Fibroblast of lung (primary cell): ENCODE results near the gene ANKH.

ENCODE experiments used
- CTCF ChIP-seq, 2 donors: IDR thresholded peaks in 1 of 2; conservative IDR thresholded peaks in 1 of 2; 1 replicate in 1 of 2; 2 replicates in 1 of 2; pipeline ENCODE4 v1.5.1; 2011 to 2012; ENCODE audit warnings: low read length in 2 of 2, control low read depth in 1 of 2, inconsistent platforms in 1 of 2, low read depth in 1 of 2, mild to moderate bottlenecking in 1 of 2
- EZH2 ChIP-seq: IDR thresholded peaks from 2 replicates; pipeline ENCODE4 v1.5.1; 2012; ENCODE audit warnings: low read length, control low read depth, mild to moderate bottlenecking; ENCODE audit errors: missing control alignments

- TF ChIP-seq CTCF (conservative IDR thresholded peaks at IDR 0.05 in 1 of 2, IDR thresholded peaks at IDR 0.05 in 1 of 2; ENCODE audit: low read depth in 1 of 2, low read length in 2 of 2) (no peak), EZH2 (no peak)
These were observed 186.8 kb downstream of the ANKH start for GRCh38 chr5:14684757-14685156.
